Dermis blood vessel endothelial cell (primary cell): ENCODE results near the gene SPTBN5. TPM values are rescaled to one million over a fixed set of nuclear protein-coding genes. Genes with fewer than 3 reads are reported as not detected.
"Not testable (repeated sequence)": the region's sequence is repeated elsewhere in the genome, so short reads cannot be mapped to it uniquely, and the experiment has no call there.

ENCODE experiments used
- DNase-seq: peaks from one replicate; pipeline ENCODE4 v3.0.0; 2010
- total RNA-seq: library from RNA; depleted of rRNA; stranded (reverse); fragments of >200 nt; gene quantifications from 2 replicates; pipeline ENCODE4 v1.2.3, GENCODE V29; 2014

The SPTBN5 gene
- total RNA-seq, 1 donor from 2014 or later: 11.1 TPM

DNA sequence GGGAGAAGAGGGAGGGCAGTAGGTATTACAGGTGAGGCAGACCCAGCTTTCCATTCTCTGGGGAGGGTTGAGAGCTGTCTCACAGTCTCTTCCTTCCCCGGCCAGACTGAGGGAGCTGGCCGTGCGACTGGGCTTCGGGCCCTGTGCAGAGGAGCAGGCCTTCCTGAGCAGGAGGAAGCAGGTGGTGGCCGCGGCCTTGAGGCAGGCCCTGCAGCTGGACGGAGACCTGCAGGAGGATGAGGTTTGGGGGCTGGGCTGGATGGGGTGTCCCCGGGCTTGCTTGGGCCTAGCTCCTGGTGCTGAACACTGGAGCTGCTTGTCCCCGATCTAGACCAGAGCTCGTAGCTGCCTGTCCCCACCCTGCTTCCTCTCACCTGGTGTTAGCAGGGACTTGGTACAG, 50.3 kb downstream of the SPTBN5 start:
- no peak for DNase-seq

DNA sequence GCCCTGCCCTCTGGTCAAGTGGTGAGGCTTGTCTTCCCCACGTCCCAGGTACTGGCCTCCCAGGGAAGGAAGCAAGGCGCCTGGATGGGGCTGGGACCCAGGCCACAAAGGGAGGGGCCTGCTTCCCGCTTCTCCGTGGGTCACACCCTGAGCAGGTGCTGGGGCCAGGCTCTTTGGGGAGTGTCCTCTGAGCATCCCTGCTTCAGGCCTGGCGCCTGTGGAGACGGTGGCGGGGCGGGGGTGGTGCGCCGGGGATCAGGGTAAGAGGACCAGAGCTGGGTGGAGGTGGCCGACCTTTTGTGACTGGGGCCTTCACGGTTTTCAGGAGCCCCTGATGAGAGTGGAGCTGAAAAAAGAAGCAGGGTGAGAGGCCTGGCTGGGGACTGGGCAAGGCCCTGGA, 51.6 kb downstream of the SPTBN5 start:
- no peak for DNase-seq

DNA sequence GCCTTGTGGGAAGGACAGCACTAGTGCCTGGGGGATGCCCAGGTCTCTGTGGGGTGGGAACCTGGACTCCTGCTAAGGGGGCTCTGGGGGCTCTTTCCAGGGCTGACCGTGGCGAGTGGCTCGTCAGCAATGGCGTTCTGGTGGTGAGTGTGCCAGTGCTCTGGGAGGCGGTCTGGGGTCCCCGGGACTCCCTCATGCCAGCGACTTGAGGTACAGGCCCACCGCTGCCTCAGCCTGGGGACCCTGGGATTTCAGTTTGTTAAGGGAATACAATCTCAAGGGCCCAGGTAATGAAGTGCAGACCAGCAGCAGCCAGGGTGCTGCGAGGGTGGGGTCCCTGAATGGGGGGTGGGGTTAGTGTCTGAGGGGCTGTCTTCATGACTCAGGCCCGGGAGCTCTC, 52.7 kb downstream of the SPTBN5 start:
- DNase-seq: no peak

GRCh38 chr15:41840673-41841072, 53.2 kb downstream of the SPTBN5 start:
- DNase-seq: no peak

DNA sequence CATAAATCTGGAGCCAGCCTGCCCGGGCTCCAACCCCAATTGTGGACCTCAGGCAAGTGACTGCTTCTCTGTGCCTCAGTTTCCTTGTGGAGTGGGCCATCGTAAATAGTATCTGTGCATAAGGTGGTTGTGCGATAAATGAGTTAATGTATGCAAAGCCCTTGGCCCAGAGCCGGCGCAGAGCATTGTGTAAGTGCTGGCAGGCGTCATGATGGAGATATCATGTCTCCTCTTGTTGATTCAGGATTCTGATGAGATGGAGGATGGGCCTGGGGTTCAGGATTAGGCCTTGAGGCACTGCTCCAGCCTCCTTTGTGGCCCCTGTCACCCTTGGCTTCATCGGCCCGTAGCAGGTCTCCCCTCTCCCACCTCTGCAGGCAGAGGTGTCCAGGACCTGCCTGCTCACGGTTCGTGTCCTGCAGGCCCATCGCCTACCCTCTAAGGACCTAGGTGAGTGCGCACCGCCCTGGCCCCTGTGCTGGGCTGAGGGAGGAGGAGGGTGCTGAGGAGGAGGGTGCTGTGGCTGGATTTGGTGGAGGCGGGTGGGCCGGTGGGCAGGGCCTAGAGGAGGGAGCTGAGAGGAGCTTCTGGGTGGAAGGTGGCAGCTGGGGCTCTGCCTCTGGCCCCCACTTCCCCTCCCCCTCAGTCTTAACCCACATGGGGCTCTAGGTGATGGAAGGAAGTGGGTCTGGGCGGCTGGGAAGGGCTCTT, 53.9 kb downstream of the SPTBN5 start:
- no peak for DNase-seq

GRCh38 chr15:41838400-41838897, 55.4 kb downstream of the SPTBN5 start, which contains the start of gene PLA2G4B:
Gene PLA2G4B, plus strand, starts transcription at chr15:41838847. Its CDS starts 67 bp downstream, at chr15:41838914.
- DNase-seq: no peak

DNA sequence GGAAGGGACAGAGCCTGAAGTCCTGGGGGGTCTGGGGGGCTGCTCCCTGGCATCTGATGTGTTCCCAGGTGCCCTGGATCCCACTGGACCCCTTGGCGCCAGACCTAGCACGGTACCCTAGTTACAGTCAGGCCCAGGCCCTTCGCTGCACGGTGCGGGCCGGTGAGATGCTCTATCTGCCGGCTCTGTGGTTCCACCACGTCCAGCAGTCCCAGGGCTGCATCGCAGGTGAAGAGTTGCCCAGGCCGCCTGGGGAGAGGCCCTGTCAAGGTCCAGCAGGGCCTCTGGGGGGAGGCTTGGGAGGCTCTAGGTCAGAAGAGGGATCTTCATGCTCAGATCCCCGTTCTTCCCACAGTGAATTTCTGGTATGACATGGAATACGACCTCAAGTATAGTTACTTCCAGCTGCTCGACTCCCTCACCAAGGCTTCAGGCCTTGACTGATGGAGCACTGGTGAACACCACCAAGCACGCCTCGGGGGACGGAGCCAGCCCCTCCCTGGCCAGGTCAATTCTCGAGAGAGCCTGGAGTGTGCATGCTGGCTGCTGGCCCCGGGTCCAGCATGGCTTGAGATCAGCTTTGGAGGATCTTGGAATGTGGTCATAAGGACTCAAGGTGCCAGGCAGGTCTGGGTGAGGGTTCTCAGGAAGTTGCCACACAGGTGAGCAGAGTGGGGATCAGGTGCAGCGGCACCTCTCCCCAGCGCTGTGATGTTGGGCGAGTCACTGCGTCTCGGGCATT, 57.0 kb downstream of the SPTBN5 start:
- DNase-seq: no peak

DNA sequence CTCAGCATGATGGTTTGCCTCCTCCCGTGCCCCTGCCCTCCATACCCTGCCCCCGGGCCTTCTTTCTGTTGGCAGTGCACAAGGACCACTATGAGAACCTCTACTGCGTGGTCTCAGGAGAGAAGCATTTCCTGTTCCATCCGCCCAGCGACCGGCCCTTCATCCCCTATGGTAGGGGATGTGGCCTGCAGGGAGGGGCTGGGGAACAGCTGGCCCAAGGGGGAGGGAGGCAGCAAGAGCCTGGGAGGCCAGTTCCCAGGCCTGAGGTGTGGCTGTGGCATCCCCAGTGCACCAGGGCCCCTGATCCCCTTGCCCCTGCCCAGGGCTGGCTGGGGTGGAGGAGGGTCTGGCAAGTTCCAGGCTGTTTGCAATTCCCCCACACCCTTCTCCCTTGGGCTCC, 57.8 kb downstream of the SPTBN5 start:
- DNase-seq: no peak

DNA sequence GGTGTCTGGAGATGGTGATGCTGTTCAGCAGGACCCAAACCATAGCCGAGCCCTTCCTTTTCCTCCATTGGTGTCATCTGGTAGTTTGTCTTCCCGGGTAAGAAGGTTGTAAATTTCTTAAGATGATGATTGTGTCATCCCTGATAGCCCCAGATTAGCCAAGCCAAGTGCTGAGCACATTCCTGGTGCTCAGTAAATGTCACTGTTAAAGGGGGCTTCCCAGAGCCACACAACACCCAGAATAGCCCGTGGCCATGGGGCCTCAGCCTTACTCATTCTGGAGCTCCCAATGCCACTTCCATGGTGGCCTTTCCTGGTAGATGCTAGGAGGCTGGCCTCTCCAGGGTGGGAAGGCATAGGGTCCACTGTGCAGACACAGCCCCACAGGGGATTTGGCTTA, 59.8 kb downstream of the SPTBN5 start:
- DNase-seq: no peak

DNA sequence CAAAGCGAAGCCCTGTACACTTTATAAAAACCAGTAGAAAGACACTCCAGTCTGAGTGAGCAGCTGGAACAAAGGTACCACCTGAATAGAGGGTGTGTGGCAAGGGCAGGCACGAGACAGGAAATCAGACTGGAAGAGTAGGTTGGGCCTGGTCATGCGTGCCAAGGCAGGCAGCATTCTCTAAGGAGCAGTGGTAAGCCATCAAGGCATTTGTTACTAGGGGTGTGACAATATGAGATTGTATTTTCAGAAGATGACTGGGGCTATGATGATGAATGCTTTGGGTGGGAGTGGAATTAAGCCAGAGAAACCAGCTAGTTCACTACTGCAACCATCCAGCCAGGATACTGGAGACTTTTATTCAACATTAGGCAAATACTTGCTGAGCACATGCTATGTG, 61.0 kb downstream of the SPTBN5 start:
- peak; percentile 29 for DNase-seq

DNA sequence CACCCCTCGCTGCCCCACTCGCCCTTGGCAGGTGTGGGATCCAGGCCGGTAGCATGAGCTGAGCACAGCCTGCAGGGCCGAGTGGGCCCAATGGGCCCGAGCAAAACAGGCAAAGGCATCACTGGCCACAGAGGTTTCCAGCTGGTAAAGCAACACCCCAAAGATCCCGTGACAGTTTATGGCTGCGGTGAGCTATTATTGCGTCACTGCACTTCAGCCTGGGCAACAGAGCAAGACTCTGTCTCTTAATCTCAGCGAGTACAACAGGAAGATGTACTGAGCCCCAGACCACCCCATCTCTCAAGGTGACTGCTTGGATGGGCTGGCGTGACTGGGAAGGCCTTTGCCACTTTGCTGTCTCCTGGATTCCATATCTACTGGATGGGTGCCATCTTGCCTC, 61.6 kb downstream of the SPTBN5 start:
- DNase-seq: no peak

- not testable (repeated sequence) for DNase-seq
These were observed 62.6 kb downstream of the SPTBN5 start for GRCh38 chr15:41831291-41831690.

DNA sequence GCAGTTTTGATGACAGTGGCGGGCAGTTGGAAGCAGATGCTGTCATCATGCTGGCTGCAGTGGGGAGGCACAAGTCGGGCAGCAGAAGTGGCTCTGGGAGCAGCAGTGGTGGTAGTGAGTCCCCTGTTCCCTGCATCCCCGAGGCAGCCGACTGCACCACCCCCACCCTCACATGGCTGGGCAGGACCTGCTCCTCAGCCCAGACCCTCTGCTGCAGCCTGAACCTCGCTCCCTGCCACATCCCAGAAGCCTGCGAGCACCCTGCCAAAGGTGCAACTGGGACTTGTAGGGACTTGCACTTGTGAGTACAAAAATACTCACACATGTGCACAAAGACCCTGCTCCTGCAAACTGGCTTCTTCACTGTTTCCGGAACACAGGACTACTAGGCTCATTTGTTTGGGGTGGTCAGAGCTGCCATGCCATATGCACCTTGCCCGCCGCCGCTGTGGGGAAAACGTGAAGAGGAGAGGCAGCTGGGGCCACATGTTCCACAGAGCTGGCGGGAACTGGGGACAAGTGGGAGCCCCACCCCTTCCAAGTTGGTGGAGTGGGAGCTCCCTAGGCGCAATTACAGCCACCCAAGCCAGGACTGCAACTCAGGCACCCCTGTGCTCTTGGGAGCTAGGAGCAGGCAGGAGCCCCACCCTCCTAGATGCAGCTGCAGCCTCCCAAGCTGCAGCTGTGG, 63.8 kb downstream of the SPTBN5 start:
- DNase-seq: no peak

- DNase-seq: peak; percentile 23
These were observed 65.1 kb downstream of the SPTBN5 start for GRCh38 chr15:41828807-41829141.

DNA sequence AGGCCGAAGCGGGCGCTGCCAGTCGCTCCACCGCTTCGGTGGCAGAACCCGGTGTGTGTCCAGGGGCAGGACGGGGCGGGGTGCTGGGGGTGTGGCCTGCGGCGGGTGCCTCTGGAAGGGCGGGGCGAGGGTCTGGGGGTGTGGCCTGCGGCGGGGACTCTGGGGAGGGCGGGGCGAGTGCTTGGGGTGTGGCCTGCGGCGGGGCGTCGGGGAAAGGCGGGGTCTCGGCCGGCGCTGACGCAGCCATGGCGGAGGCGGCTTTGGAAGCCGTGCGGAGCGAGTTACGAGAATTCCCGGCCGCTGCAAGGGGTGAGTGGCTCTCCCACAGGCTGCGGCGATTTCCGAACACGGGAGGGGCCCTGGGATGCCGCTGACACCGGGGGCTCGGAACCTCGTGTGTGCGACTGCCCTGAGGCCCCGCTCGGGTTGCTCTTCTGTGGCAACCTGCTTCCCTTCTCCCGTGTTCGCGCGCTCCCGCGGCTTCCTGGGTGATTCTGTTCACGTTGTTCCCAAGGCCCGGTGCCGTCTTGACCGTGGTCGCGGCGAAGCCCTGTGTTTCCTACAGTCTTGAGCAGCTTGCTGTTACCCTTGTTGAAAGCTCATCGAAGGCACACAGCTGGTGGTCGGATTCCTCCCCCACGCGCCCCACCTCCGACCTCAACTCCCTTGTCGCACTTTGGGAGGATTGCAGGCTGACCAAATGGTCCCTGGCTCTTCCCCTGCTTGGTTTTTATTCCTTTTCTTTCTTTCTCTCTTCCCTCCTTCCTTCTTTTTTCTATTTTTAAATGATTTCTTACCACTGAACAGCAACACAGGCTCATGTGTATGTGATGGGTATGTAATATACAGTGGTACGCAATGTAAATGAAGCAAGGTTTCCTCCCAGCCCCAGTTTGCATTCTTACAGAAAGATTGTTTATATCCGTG, 65.7 kb downstream of the SPTBN5 start, which contains the start of gene JMJD7:
TSS of gene JMJD7 (plus strand) at position 213 of the 927 bp plus-strand sequence. CDS start at position 246, 33 bp downstream.
- DNase-seq: peak; percentile 93

DNA sequence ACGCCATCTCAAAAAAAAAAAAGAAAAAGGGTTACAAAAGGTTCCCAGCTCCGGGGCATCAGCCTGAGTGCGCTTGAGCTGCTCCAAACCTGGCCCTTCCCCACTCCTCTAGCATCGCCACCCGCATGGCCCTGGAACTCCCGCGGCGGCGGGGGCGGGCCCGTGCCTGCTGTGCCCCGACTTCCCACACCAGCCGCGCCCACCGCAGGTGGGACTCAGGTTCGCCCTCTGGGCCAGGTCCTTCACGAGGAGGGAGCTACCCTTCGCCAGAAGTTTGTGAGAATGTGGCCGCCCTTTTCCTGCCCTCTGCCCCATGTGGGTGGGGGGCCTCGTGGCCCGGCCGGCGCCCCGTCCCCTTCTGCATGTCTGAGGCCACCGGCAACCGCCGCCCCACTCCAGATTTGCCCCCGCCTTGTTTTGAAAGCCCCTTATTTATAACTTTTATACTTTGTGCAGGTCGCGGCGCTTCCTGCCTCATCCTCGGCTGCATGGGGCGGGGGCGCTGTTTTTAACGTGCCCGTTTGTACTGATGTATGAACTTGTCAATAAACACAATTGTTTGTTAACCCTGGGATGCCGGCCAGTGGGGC, 66.5 kb downstream of the SPTBN5 start:
- peak; percentile 11 for DNase-seq

DNA sequence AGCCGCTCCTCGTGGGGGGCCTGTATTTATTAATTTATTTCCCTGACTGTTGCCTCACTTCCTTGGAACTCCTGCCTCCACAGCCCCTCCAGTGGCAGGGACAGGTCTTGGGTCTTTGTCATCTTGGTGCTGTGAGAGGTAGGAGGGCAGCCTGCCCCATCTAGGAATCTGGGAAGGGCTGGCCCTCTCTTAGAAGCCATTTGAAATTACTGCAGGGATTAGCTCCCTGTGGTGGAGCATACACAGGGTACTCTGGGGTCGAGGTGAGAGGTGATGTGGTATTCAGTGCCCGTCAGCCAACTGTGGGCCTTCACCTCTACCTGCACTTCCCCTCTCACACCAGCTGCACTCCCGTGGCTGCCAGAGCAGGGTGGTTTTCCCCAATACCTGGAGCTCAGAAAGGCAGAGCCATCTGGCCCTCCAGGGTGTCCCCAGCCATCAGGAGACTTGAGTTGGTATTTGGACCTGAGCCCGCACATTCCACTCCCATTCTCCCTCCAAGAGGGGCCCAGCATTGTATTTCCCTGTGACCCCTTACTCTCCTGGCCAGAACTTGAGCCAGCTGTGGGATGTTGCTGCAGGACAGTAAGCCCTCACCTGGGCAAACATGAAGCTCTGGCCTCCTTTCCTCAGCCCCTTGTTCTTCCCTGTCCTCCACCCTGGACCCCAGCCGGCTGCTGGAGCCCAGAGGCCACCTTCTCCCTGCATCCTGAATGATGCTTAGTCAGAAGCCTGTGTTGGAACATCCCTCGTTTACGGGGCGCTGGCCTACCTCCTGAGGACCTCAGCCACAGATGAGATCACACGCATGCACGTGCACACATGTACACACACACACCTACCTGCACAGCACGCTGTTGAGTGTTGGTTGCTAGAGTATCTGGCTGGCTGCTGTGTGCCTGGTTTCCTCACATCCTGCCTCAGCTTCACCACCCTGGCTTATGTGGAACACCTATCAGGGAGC, 68.0 kb downstream of the SPTBN5 start:
- DNase-seq: no peak

DNA sequence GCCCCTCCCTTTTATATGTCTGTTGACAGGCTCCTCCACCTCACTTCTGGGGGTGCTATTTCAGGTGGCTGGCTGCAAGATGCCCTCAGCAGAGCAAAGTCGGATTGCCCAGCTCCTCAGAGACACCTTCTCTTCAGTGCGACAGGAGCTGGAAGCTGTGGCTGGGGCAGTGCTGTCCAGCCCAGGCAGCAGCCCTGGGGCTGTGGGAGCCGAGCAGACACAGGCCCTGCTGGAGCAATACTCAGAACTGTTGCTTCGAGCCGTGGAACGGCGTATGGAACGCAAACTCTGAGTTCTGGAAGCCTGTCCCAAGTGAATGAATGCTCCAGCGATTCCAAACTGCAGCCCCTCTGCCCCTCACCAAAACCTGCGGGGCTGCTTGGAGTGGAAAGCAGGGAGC, 68.7 kb downstream of the SPTBN5 start:
- no peak for DNase-seq

DNA sequence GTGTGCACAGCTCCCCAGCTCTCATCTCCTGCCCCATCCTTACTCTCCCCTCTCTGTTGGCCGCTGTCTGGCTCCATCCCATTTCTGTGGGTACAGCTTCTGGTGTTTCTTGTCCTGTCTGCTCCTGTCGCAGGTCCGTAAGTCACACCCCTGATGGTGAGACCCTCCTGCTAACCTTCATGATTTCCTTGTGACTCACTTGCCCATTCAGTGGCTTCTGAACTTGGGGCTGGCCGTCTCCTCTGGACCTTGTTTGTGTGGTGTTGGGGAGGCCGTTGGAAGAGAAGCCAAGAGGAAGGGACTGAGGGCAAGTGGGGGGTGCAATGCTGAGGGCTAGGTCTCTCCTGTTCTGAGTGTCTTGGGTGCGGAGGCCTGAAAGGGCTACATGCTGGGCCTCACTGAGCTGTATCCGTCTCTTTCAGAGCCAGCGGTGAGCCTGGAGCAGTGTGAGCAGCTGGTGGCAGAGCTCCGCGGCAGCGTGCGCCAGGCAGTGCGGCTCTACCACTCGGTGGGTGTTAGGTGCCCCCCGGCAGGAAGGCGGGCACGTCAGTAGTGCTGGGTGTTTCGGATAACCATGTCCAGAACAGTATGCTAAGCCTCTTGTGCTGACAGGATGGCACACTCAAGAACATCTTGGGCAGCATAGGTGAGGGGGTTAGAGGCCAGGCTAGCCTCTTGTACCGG, 69.6 kb downstream of the SPTBN5 start:
- no peak for DNase-seq

DNA sequence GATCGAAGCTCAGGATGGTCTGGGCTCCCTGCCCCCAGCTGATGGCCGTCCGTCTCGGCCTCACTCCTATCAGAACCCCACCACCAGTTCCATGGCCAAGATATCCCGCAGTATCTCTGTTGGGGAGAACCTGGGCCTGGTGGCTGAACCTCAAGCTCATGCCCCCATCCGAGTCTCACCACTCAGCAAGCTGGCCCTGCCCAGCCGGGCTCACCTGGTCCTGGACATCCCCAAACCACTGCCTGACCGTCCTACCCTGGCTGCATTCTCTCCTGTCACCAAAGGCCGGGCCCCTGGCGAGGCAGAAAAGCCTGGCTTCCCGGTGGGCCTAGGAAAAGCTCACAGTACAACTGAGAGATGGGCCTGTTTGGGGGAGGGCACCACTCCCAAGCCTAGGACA, 70.4 kb downstream of the SPTBN5 start:
- no peak for DNase-seq
